ENCODE data around the gene RYR2.

DNA sequence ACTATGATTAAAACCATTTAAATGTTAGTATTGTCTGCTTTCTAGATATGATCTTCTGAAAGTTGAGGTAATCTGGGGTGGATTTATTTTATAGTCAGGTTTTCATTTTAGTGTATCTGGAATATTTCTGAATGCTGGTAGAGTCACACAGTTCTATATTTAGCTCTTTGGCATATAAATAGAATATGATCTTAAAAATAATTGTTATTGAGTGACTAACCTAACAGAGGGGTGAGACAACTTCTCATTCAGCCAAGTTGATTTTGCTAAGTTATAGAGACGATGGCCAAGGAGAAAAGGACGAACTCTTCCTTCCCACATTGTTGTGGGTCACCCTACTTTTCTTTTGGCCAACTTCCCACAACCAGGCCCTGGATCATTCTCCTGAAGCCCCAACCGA is 30.6 kb upstream of the RYR2 start:
- TF ChIP-seq, protein P1, sequence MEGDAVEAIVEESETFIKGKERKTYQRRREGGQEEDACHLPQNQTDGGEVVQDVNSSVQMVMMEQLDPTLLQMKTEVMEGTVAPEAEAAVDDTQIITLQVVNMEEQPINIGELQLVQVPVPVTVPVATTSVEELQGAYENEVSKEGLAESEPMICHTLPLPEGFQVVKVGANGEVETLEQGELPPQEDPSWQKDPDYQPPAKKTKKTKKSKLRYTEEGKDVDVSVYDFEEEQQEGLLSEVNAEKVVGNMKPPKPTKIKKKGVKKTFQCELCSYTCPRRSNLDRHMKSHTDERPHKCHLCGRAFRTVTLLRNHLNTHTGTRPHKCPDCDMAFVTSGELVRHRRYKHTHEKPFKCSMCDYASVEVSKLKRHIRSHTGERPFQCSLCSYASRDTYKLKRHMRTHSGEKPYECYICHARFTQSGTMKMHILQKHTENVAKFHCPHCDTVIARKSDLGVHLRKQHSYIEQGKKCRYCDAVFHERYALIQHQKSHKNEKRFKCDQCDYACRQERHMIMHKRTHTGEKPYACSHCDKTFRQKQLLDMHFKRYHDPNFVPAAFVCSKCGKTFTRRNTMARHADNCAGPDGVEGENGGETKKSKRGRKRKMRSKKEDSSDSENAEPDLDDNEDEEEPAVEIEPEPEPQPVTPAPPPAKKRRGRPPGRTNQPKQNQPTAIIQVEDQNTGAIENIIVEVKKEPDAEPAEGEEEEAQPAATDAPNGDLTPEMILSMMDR (IDR thresholded peaks at IDR 0.05): no peak
- TF ChIP-seq, protein P2, sequence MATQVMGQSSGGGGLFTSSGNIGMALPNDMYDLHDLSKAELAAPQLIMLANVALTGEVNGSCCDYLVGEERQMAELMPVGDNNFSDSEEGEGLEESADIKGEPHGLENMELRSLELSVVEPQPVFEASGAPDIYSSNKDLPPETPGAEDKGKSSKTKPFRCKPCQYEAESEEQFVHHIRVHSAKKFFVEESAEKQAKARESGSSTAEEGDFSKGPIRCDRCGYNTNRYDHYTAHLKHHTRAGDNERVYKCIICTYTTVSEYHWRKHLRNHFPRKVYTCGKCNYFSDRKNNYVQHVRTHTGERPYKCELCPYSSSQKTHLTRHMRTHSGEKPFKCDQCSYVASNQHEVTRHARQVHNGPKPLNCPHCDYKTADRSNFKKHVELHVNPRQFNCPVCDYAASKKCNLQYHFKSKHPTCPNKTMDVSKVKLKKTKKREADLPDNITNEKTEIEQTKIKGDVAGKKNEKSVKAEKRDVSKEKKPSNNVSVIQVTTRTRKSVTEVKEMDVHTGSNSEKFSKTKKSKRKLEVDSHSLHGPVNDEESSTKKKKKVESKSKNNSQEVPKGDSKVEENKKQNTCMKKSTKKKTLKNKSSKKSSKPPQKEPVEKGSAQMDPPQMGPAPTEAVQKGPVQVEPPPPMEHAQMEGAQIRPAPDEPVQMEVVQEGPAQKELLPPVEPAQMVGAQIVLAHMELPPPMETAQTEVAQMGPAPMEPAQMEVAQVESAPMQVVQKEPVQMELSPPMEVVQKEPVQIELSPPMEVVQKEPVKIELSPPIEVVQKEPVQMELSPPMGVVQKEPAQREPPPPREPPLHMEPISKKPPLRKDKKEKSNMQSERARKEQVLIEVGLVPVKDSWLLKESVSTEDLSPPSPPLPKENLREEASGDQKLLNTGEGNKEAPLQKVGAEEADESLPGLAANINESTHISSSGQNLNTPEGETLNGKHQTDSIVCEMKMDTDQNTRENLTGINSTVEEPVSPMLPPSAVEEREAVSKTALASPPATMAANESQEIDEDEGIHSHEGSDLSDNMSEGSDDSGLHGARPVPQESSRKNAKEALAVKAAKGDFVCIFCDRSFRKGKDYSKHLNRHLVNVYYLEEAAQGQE (IDR thresholded peaks at IDR 0.05; ENCODE audit: low read depth, low read length): no peak
- TF ChIP-seq NFIC (IDR thresholded peaks at IDR 0.05; ENCODE audit: borderline replicate concordance) (no peak), RAD21 (IDR thresholded peaks at IDR 0.05; ENCODE audit: low read length) (no peak), EZH2phosphoT487 (IDR thresholded peaks at IDR 0.05; ENCODE audit: borderline replicate concordance, low read depth) (no peak), GABPA (IDR thresholded peaks at IDR 0.05; ENCODE audit: low read depth) (no peak), TAF1 (IDR thresholded peaks at IDR 0.05; ENCODE audit: borderline replicate concordance, low read depth, low read length) (no peak), TCF12 (IDR thresholded peaks at IDR 0.05) (no peak)
- TF ChIP-seq, protein P3, sequence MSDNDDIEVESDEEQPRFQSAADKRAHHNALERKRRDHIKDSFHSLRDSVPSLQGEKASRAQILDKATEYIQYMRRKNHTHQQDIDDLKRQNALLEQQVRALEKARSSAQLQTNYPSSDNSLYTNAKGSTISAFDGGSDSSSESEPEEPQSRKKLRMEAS (IDR thresholded peaks at IDR 0.05; ENCODE audit: low read depth): no peak

All from SK-N-SH (cell line).